ENCODE data around the gene TGM3.
A peak's percentile ranks its signal among the peaks of the same experiment; 100 is the strongest.

Gene TGM3

DNA sequence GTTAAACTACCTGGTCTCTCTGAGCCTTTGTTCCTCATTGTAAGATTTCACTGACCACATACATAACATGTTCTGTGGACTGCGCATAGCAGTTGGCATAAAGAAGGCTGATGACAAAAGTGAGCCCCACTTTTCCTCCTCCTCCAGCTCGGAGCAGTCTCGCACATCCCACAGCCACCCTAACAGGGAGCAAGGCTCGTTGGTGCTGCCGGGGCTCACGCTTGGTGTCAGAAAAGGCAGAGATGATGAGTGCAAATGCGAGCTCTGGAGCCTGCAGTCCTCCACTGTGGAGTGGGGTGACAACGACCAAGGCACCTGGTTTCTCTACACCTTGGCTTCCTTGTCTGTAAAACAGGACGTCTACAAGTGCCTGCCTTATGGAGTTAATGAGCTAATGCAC is 9.7 kb downstream of the TGM3 start:
- H3K27ac ChIP-seq: peak overlapping the region; percentile 75
- no peak for TF ChIP-seq ZFX (IDR thresholded peaks at IDR 0.05; ENCODE audit: borderline replicate concordance)
- TF ChIP-seq, protein P1, sequence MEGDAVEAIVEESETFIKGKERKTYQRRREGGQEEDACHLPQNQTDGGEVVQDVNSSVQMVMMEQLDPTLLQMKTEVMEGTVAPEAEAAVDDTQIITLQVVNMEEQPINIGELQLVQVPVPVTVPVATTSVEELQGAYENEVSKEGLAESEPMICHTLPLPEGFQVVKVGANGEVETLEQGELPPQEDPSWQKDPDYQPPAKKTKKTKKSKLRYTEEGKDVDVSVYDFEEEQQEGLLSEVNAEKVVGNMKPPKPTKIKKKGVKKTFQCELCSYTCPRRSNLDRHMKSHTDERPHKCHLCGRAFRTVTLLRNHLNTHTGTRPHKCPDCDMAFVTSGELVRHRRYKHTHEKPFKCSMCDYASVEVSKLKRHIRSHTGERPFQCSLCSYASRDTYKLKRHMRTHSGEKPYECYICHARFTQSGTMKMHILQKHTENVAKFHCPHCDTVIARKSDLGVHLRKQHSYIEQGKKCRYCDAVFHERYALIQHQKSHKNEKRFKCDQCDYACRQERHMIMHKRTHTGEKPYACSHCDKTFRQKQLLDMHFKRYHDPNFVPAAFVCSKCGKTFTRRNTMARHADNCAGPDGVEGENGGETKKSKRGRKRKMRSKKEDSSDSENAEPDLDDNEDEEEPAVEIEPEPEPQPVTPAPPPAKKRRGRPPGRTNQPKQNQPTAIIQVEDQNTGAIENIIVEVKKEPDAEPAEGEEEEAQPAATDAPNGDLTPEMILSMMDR (IDR thresholded peaks at IDR 0.05): no peak

DNA sequence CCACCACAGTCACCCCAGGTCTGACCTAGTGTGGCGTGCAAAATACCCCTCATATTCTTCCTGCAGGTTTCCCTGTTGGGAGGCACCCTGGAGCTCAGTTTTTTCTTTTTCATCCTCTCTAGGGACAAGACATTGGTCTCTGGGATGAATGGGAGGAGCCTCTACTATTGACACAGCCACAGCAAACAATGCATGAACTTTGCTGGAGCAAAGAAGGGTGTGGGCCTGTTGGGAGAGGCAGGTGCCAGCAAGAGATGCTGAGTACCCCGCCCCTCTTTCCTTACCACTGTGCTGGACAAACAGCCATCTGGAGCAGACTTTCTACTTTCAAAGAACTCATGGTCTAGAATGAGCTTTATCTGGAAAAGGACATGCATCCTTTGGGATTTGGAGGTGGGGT is 10.1 kb downstream of the TGM3 start:
- TF ChIP-seq, protein P1 (IDR thresholded peaks at IDR 0.05): no peak
- TF ChIP-seq ZFX (IDR thresholded peaks at IDR 0.05; ENCODE audit: borderline replicate concordance): no peak
- peak overlapping the region; percentile 75 for H3K27ac ChIP-seq

DNA sequence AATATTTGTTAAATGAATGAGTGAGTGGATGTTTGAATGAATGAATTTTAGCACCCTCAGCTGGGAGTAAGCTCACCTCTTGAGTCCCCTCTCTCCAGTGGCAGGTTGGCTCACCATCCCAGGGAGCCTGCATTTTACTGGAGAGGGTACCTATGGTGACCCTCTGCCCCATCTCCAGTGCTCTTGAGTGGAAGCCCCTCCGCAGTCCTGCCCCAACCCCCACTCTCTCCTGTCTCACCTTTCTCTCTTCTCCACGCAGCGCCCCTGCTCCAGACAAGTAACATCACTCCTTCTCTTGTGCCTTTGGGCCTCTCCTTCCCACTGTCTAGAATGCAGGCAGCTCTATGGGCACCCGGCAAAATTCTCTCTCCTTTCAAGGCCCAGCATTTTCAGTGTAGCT is 11.3 kb downstream of the TGM3 start:
- H3K27ac ChIP-seq: no peak overlapping the region
- no peak for TF ChIP-seq ZFX (IDR thresholded peaks at IDR 0.05; ENCODE audit: borderline replicate concordance)
- TF ChIP-seq, protein P1 (IDR thresholded peaks at IDR 0.05): no peak

DNA sequence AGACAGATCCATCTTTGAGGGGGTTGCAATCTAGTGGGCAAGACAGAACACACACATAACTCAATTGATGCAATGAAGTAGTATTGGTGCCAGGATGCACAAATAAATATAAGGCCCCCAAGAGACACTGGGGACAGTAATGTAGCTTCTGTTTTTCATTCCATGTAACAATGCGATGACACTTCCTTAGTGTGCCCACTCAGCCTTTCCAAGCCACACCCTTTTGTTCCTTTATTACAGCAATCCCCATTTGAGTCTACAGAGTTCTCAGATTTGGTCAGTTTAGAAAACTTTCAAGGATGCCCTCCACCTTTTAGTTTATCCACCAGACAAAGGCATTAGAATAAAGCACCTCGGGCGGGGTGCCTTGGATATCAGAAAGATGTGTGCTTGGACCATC is 15.5 kb downstream of the TGM3 start:
- TF ChIP-seq ZFX (IDR thresholded peaks at IDR 0.05; ENCODE audit: borderline replicate concordance): no peak
- TF ChIP-seq, protein P1 (IDR thresholded peaks at IDR 0.05): no peak
- H3K27ac ChIP-seq: no peak overlapping the region

DNA sequence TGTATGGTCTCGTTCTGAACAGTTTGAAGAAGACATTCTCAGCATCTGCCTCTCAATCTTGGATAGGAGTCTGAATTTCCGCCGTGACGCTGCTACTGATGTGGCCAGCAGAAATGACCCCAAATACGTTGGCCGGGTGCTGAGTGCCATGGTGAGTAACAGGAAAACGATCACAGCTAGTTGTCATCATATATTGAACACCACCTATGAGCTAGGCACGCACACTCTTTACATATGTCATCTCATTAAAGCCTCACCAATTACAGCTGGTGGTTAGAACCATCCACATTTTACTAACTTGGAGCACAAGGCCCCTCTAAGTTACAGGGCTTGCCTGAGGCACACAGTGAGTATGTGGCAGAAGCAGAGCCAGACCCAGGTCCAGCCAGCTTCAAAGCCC is 17.1 kb downstream of the TGM3 start:
- H3K27ac ChIP-seq: no peak overlapping the region
- TF ChIP-seq, protein P1 (IDR thresholded peaks at IDR 0.05): no peak
- no peak for TF ChIP-seq ZFX (IDR thresholded peaks at IDR 0.05; ENCODE audit: borderline replicate concordance)

DNA sequence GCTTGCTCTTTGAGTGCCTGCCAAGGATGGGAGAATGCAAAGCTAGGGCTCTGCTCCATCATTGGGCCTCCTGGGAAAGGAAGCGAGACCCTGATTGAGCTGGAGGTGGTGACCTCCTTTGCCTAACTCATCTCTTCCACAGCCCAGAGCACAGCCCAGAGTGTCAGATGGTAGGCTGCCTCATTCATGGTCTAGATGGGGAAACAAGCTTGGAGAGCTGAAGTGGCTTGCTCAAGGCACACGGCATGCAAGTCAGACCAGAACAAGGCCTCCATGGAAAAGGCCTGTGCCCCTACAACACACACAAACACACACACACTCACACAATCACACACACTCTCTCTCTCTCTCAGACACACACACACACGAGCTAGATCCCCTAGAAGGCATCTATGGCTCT is 17.5 kb downstream of the TGM3 start:
- TF ChIP-seq, protein P1 (IDR thresholded peaks at IDR 0.05): no peak
- TF ChIP-seq ZFX (IDR thresholded peaks at IDR 0.05; ENCODE audit: borderline replicate concordance): no peak

DNA sequence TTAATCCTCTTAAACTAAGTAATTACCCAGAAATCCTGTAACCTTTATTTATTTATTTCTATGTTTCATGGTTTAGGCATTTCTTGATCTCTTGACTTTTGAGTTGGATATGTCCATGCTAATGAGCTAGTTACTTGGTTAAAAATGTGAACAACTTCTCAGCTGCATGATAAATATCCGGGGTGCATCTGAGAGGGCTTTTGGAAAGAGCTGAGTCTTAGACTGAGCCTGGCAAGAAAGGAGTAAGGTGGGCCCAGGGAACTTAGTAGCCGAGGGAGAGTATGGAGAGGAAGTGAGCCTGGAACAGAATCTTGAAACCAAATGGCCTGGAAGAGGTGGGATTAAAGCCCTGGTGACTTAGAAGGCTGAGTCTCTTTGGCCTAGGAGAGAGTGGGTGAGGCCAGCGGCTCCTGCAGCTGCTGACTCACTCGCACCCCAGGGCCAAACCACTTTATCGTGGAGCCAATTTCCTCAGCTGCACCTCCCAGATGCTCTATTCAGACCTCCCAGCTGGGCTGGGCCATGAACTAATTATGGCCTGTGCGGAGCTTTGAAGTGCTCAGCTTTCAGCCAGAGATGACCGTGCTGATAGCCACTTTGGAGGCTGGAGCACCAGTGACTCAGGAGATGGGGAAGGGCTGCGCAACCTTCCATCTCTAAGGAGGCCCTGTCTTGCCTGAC is 19.1 kb downstream of the TGM3 start:
- H3K27ac ChIP-seq: no peak overlapping the region
- no peak for TF ChIP-seq ZFX (IDR thresholded peaks at IDR 0.05; ENCODE audit: borderline replicate concordance)
- TF ChIP-seq, protein P1 (IDR thresholded peaks at IDR 0.05): no peak

More for the DNA sequence above, 17.5 kb downstream of the TGM3 start:
- H3K27ac ChIP-seq: no peak overlapping the region
